Endodermal cell (in vitro differentiated cells): ENCODE data around the gene TNS2. TPM values are rescaled to one million over a fixed set of nuclear protein-coding genes. Genes with fewer than 3 reads are reported as not detected.
"Not testable (repeated sequence)": the region's sequence is repeated elsewhere in the genome, so short reads cannot be mapped to it uniquely, and the experiment has no call there.

Experiments
- DNase-seq: peaks from one replicate; pipeline ENCODE4 v3.0.0-alpha.2; 2017
- H3K27ac ChIP-seq: 2 replicates; pipeline ENCODE4 v1.5.1; 2013; ENCODE audit warnings: mild to moderate bottlenecking, low read depth, low read length, moderate library complexity
- H3K27me3 ChIP-seq: 2 replicates; pipeline ENCODE4 v1.6.1; 2013; ENCODE audit warnings: mild to moderate bottlenecking, low read length, moderate library complexity; ENCODE audit not compliant: insufficient read depth, control insufficient read depth, poor library complexity, severe bottlenecking
- H3K36me3 ChIP-seq: 2 replicates; pipeline ENCODE4 v1.7.0; 2013; ENCODE audit warnings: mild to moderate bottlenecking, low read length, moderate library complexity; ENCODE audit not compliant: control insufficient read depth, insufficient read depth
- H3K4me1 ChIP-seq: one replicate; pipeline ENCODE4 v1.7.0; 2013; ENCODE audit warnings: low read length; ENCODE audit not compliant: control insufficient read depth, insufficient read depth
- H3K4me3 ChIP-seq: 2 replicates; pipeline ENCODE4 v1.5.1; 2013; ENCODE audit warnings: mild to moderate bottlenecking, low read length, moderate library complexity
- H3K9ac ChIP-seq: 2 replicates; pipeline ENCODE4 v1.6.1; 2013; ENCODE audit warnings: mild to moderate bottlenecking, low read length, moderate library complexity; ENCODE audit not compliant: poor library complexity, severe bottlenecking; ENCODE audit errors: extremely low read depth
- H3K9me3 ChIP-seq: 2 replicates; pipeline ENCODE4 v1.6.1; 2013; ENCODE audit warnings: mild to moderate bottlenecking, low read length, moderate library complexity; ENCODE audit not compliant: control insufficient read depth
- H3K27ac Mint-ChIP-seq: 2 replicates; pipeline ENCODE4 v1.8.0; 2020; ENCODE audit warnings: mixed read lengths
- H3K27me3 Mint-ChIP-seq: 2 replicates; pipeline ENCODE4 v1.8.0; 2021; ENCODE audit warnings: mild to moderate bottlenecking, mixed read lengths; ENCODE audit not compliant: insufficient read depth
- H3K36me3 Mint-ChIP-seq: 2 replicates; pipeline ENCODE4 v1.8.0; 2020; ENCODE audit warnings: low read depth, mixed read lengths
- H3K4me1 Mint-ChIP-seq: 2 replicates; pipeline ENCODE4 v1.8.0; 2020; ENCODE audit warnings: mixed read lengths
- H3K4me3 Mint-ChIP-seq: 2 replicates; pipeline ENCODE4 v1.8.0; 2020; ENCODE audit warnings: mild to moderate bottlenecking, moderate library complexity, mixed read lengths
- H3K9me3 Mint-ChIP-seq: 2 replicates; pipeline ENCODE4 v1.8.0; 2020; ENCODE audit warnings: mild to moderate bottlenecking, mixed read lengths
- CTCF ChIP-seq: fragments of 200-600 bp; sonication (generic); conservative IDR thresholded peaks from 2 replicates; pipeline ENCODE4 v1.5.0; 2021; ENCODE audit warnings: antibody characterized with exemption, mild to moderate bottlenecking
- WGBS, 2 experiments: methylation state at CpG; one replicate each; pipeline versions ENCODE4 v1.1.5 to v1.1.7; 2013; ENCODE audit warnings: missing lambda C conversion rate in 2 of 2, mixed read lengths in 1 of 2; ENCODE audit not compliant: insufficient coverage in 1 of 2, insufficient read length in 1 of 2; 5-methylcytosine and 5-hydroxymethylcytosine counted together
- total RNA-seq, 2 donors: library from RNA; stranded (reverse); fragmentation: NEBNext Ultra II Directional in 1 of 2; extraction: Animal tissue kit (Norgen Biotek cat#: 25700) in 1 of 2; gene quantifications; 2 replicates in 1 of 2; 3 replicates in 1 of 2; pipeline ENCODE4 v1.2.1, GENCODE V29; 2021

Gene TNS2
- total RNA-seq, 2 donors from 2014 or later: 10.2 to 12.6 TPM

- peaks cover 2% of the 10 kb centered on the region for H3K36me3 Mint-ChIP-seq
- no peak overlapping the region for H3K9ac ChIP-seq
- no peaks in the 10 kb centered on the region for H3K36me3 ChIP-seq
- H3K27me3 ChIP-seq: no peaks in the 10 kb centered on the region
- H3K27ac Mint-ChIP-seq: no peak overlapping the region
- H3K9me3 Mint-ChIP-seq: peaks cover 19% of the 10 kb centered on the region
- DNase-seq: peak; percentile 35
- H3K4me1 Mint-ChIP-seq: peaks cover 29% of the 10 kb centered on the region
- TF ChIP-seq CTCF: no peak
- no peak overlapping the region for H3K4me3 Mint-ChIP-seq
- no peak overlapping the region for H3K4me3 ChIP-seq
- 49 to 60% methylated on average over 5 to 6 of the region's 7 CpGs for WGBS, 2 experiments
- H3K9me3 ChIP-seq: peaks cover 23% of the 10 kb centered on the region
- H3K27me3 Mint-ChIP-seq: peaks cover 3% of the 10 kb centered on the region
- peaks cover 19% of the 10 kb centered on the region for H3K4me1 ChIP-seq
- H3K27ac ChIP-seq: no peak overlapping the region
Observed at GRCh38 chr12:53107122-53107521, 57.3 kb downstream of the TNS2 start.

GRCh38 chr12:53112431-53112830 lies 62.6 kb downstream of the TNS2 start:
- not testable (repeated sequence) for H3K36me3 Mint-ChIP-seq, H3K4me1 ChIP-seq, H3K27ac ChIP-seq, H3K9ac ChIP-seq, H3K27me3 ChIP-seq, H3K4me1 Mint-ChIP-seq, H3K27me3 Mint-ChIP-seq, DNase-seq, H3K36me3 ChIP-seq, H3K27ac Mint-ChIP-seq, H3K4me3 ChIP-seq, H3K4me3 Mint-ChIP-seq
- peaks cover 23% of the 10 kb centered on the region for H3K9me3 ChIP-seq
- peaks cover 19% of the 10 kb centered on the region for H3K9me3 Mint-ChIP-seq
- WGBS, 2 experiments: 94 to 96% methylated on average over 4 to 7 of the region's 7 CpGs

- 92 to 94% methylated on average over 10 to 12 of the region's 12 CpGs for WGBS, 2 experiments
Observed at GRCh38 chr12:53113136-53113705, 63.4 kb downstream of the TNS2 start.

More at GRCh38 chr12:53113136-53113705, 63.4 kb downstream of the TNS2 start:
- Mint-ChIP-seq H3K4me3 (no peak overlapping the region), H3K36me3 (peaks cover 2% of the 10 kb centered on the region), H3K9me3 (peaks cover 19% of the 10 kb centered on the region), H3K27me3 (peaks cover 12% of the 10 kb centered on the region), H3K4me1 (peaks cover 6% of the 10 kb centered on the region), H3K27ac (peak overlapping the region; percentile 64)
- H3K4me1 ChIP-seq: no peaks in the 10 kb centered on the region
- TF ChIP-seq CTCF: no peak
- H3K27ac ChIP-seq: no peak overlapping the region
- H3K36me3 ChIP-seq: no peaks in the 10 kb centered on the region
- H3K4me3 ChIP-seq: no peak overlapping the region
- DNase-seq: no peak
- no peak overlapping the region for H3K9ac ChIP-seq
- H3K9me3 ChIP-seq: peaks cover 18% of the 10 kb centered on the region
- no peaks in the 10 kb centered on the region for H3K27me3 ChIP-seq
